Breast epithelium (tissue), 3 donors: ENCODE results near the gene RPS2.

Source experiments
- POLR2A ChIP-seq: fragments of 450-650 bp; IDR thresholded peaks from one replicate; pipeline ENCODE4 v1.6.1; 2016; ENCODE audit warnings: antibody characterized with exemption, mild to moderate bottlenecking, moderate library complexity
- TF ChIP-seq, protein P1 (sequence below), 3 donors: fragments of 450-650 bp; IDR thresholded peaks; one replicate each; pipeline ENCODE4 v1.5.1; 2016 to 2017; ENCODE audit warnings: antibody characterized with exemption in 3 of 3, mild to moderate bottlenecking in 3 of 3, moderate library complexity in 3 of 3

- no peak for TF ChIP-seq POLR2A
- TF ChIP-seq, protein P1, sequence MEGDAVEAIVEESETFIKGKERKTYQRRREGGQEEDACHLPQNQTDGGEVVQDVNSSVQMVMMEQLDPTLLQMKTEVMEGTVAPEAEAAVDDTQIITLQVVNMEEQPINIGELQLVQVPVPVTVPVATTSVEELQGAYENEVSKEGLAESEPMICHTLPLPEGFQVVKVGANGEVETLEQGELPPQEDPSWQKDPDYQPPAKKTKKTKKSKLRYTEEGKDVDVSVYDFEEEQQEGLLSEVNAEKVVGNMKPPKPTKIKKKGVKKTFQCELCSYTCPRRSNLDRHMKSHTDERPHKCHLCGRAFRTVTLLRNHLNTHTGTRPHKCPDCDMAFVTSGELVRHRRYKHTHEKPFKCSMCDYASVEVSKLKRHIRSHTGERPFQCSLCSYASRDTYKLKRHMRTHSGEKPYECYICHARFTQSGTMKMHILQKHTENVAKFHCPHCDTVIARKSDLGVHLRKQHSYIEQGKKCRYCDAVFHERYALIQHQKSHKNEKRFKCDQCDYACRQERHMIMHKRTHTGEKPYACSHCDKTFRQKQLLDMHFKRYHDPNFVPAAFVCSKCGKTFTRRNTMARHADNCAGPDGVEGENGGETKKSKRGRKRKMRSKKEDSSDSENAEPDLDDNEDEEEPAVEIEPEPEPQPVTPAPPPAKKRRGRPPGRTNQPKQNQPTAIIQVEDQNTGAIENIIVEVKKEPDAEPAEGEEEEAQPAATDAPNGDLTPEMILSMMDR (IDR thresholded peaks at IDR 0.05) = no peak
These were observed 17.4 kb upstream of the RPS2 start for GRCh38 chr16:1982013-1982433.
